GM23338 (cell line): ENCODE data around the gene SYT2. TPM values are rescaled to one million over a fixed set of nuclear protein-coding genes. Genes with fewer than 3 reads are reported as not detected.

ENCODE experiments used
- ATAC-seq: fragments of 200-7000 bp; cut with Tn5 transposase; 3 replicates; pipeline ENCODE4 v1.9.1; 2020
- DNase-seq: peaks from one replicate; pipeline ENCODE4 v3.0.0-alpha.2; 2015; ENCODE audit warnings: low spot score
- H2AFZ ChIP-seq: fragments of 200-600 bp; sonication (generic); 2 replicates; pipeline ENCODE4 v1.8.0; 2016; ENCODE audit warnings: antibody characterized with exemption, mild to moderate bottlenecking, moderate library complexity
- H3F3A ChIP-seq: fragments of 200-600 bp; sonication (generic); replicated peaks from 2 replicates; pipeline ENCODE4 v1.8.0; 2017; ENCODE audit warnings: antibody characterized with exemption, mixed run types, low read depth
- H3K27ac ChIP-seq: fragments of 200-600 bp; sonication (generic); 2 replicates; pipeline ENCODE4 v1.6.1; 2016; ENCODE audit warnings: low read depth
- H3K27me3 ChIP-seq: fragments of 200-600 bp; sonication (generic); 2 replicates; pipeline ENCODE4 v1.8.0; 2016; ENCODE audit warnings: mild to moderate bottlenecking, mixed run types, moderate library complexity; ENCODE audit not compliant: insufficient read depth
- H3K36me3 ChIP-seq: fragments of 200-600 bp; sonication (generic); 2 replicates; pipeline ENCODE4 v1.8.0; 2016; ENCODE audit warnings: mild to moderate bottlenecking; ENCODE audit not compliant: insufficient read depth
- H3K4me1 ChIP-seq: fragments of 200-600 bp; sonication (generic); 2 replicates; pipeline ENCODE4 v1.8.0; 2016; ENCODE audit warnings: mild to moderate bottlenecking, moderate library complexity; ENCODE audit not compliant: insufficient read depth
- H3K4me2 ChIP-seq: fragments of 200-600 bp; sonication (generic); 2 replicates; pipeline ENCODE4 v1.7.1; 2017; ENCODE audit warnings: mixed run types
- H3K4me3 ChIP-seq: fragments of 200-600 bp; sonication (generic); 2 replicates; pipeline ENCODE4 v1.6.1; 2016; ENCODE audit warnings: mixed run types
- H3K79me2 ChIP-seq: fragments of 200-600 bp; sonication (generic); replicated peaks from 2 replicates; pipeline ENCODE4 v1.8.0; 2017; ENCODE audit warnings: mild to moderate bottlenecking; ENCODE audit not compliant: insufficient read depth
- H3K9me2 ChIP-seq: fragments of 200-600 bp; sonication (generic); 2 replicates; pipeline ENCODE4 v1.8.0; 2017; ENCODE audit not compliant: insufficient read depth
- H4K20me1 ChIP-seq: fragments of 200-600 bp; sonication (generic); replicated peaks from 2 replicates; pipeline ENCODE4 v1.8.0; 2017; ENCODE audit warnings: mild to moderate bottlenecking; ENCODE audit not compliant: insufficient read depth
- H3K27ac Mint-ChIP-seq: 2 replicates; pipeline ENCODE4 v1.8.0; 2020; ENCODE audit warnings: inconsistent platforms, mild to moderate bottlenecking, moderate library complexity, mixed read lengths
- H3K27me3 Mint-ChIP-seq: 3 replicates; pipeline ENCODE4 v1.8.0; 2022; ENCODE audit warnings: low read depth, mild to moderate bottlenecking, moderate library complexity, mixed read lengths, inconsistent platforms; ENCODE audit not compliant: insufficient read depth, poor library complexity
- H3K36me3 Mint-ChIP-seq: 3 replicates; pipeline ENCODE4 v1.8.0; 2021; ENCODE audit warnings: low read depth, mild to moderate bottlenecking, inconsistent platforms, moderate library complexity, mixed read lengths
- H3K4me1 Mint-ChIP-seq: 3 replicates; pipeline ENCODE4 v1.8.0; 2020; ENCODE audit warnings: mild to moderate bottlenecking, inconsistent platforms, mixed read lengths
- H3K4me3 Mint-ChIP-seq: 3 replicates; pipeline ENCODE4 v1.8.0; 2021; ENCODE audit warnings: moderate library complexity, mild to moderate bottlenecking, inconsistent platforms, mixed read lengths
- H3K9me3 Mint-ChIP-seq: 3 replicates; pipeline ENCODE4 v1.8.0; 2020; ENCODE audit warnings: moderate library complexity, mild to moderate bottlenecking, inconsistent platforms, mixed read lengths
- CTCF ChIP-seq, 2 experiments: fragments of 200-600 bp in 1 of 2; sonication (generic) in 1 of 2; conservative IDR thresholded peaks; 2 replicates each; pipeline versions ENCODE4 v1.5.1 to v1.6.1; 2016 to 2017; ENCODE audit warnings: antibody characterized with exemption in 2 of 2, low read depth in 2 of 2, mild to moderate bottlenecking in 2 of 2, moderate library complexity in 1 of 2
- ETS1 ChIP-seq: IDR thresholded peaks from 2 replicates; pipeline ENCODE4 v1.6.1; 2016; ENCODE audit warnings: antibody characterized with exemption
- EZH2 ChIP-seq: fragments of 200-600 bp; sonication (generic); IDR thresholded peaks from one replicate; pipeline ENCODE4 v1.8.0; 2017; ENCODE audit warnings: antibody characterized with exemption, mild to moderate bottlenecking, low read depth; ENCODE audit not compliant: unreplicated experiment
- EZH2phosphoT487 ChIP-seq: fragments of 200-600 bp; sonication (generic); IDR thresholded peaks from one replicate; pipeline ENCODE4 v1.8.1; 2018; ENCODE audit warnings: antibody characterized with exemption; ENCODE audit not compliant: unreplicated experiment
- JUNB ChIP-seq: IDR thresholded peaks from one replicate; pipeline ENCODE4 v1.6.1; 2016; ENCODE audit warnings: antibody characterized with exemption; ENCODE audit not compliant: unreplicated experiment
- NANOG ChIP-seq: IDR thresholded peaks from 2 replicates; pipeline ENCODE4 v1.6.1; 2016; ENCODE audit warnings: antibody characterized with exemption, borderline replicate concordance
- STAT1 ChIP-seq: IDR thresholded peaks from one replicate; pipeline ENCODE4 v1.6.1; 2016; ENCODE audit warnings: antibody characterized with exemption; ENCODE audit not compliant: unreplicated experiment
- ZNF114 ChIP-seq: fragments of 250-450 bp; sonication (Bioruptor Pico); IDR thresholded peaks from 2 replicates; pipeline ENCODE4 v1.5.0; 2020; ENCODE audit warnings: mild to moderate bottlenecking, moderate library complexity
- ZNF462 ChIP-seq: fragments of 250-450 bp; sonication (Bioruptor Pico); IDR thresholded peaks from 2 replicates; pipeline ENCODE4 v1.5.0; 2020; ENCODE audit warnings: mild to moderate bottlenecking, moderate library complexity
- polyA plus RNA-seq: library from polyadenylated mRNA; unstranded; fragments of >200 nt; fragmentation: Nextera tagmentation; extraction: Ambion mirVana; gene quantifications from 2 replicates; pipeline ENCODE4 v1.2.1, GENCODE V29; 2016
- total RNA-seq: library from RNA; depleted of rRNA; stranded (reverse); fragments of >200 nt; shearing (Covaris generic); gene quantifications from 2 replicates; pipeline ENCODE4 v1.2.3, GENCODE V29; 2014

SYT2 gene
- total and polyA plus RNA-seq, 2 experiments from 2014 or later: 2.4 to 12.5 TPM

GRCh38 chr1:202616355-202616915, 93.8 kb downstream of the SYT2 start:
- no peak overlapping the region for H3K4me2 ChIP-seq
- peaks cover 9% of the 10 kb centered on the region for H3K27me3 Mint-ChIP-seq

GRCh38 chr1:202615501-202616354, 94.5 kb downstream of the SYT2 start:
- H3K9me2 ChIP-seq: no peaks in the 10 kb centered on the region
- Mint-ChIP-seq H3K4me1 (peaks cover 25% of the 10 kb centered on the region), H3K27me3 (peaks cover 9% of the 10 kb centered on the region), H3K9me3 (peaks cover 8% of the 10 kb centered on the region; the same call in 2 of the 3 replicates), H3K27ac (peak overlapping the region; percentile 5; the same call in 1 of the 2 replicates), H3K4me3 (no peak overlapping the region), H3K36me3 (no peaks in the 10 kb centered on the region; the same call in 2 of the 3 replicates)
- no peak overlapping the region for H3K27ac ChIP-seq
- no peaks in the 10 kb centered on the region for H3K4me1 ChIP-seq
- H3K79me2 ChIP-seq: no peaks in the 10 kb centered on the region
- no peak overlapping the region for H3K4me2 ChIP-seq
- H3K27me3 ChIP-seq: no peaks in the 10 kb centered on the region
- H4K20me1 ChIP-seq: no peaks in the 10 kb centered on the region
- H2AFZ ChIP-seq: no peak overlapping the region
- no peak overlapping the region for H3K4me3 ChIP-seq
- no peaks in the 10 kb centered on the region for H3F3A ChIP-seq
- H3K36me3 ChIP-seq: no peaks in the 10 kb centered on the region
- no peak for ATAC-seq
- DNase-seq: no peak
- TF ChIP-seq STAT1 (no peak), ZNF114 (CRISPR knock-in tag) (no peak), ETS1 (no peak), CTCF (conservative IDR thresholded peaks at IDR 0.05; ENCODE audit: low read depth in 2 of 2) (no peak), JUNB (no peak), EZH2 (no peak), ZNF462 (CRISPR knock-in tag) (no peak), EZH2phosphoT487 (no peak), NANOG (no peak)

More at GRCh38 chr1:202616355-202616915, 93.8 kb downstream of the SYT2 start:
- Mint-ChIP-seq H3K4me3 (no peak overlapping the region), H3K4me1 (peaks cover 25% of the 10 kb centered on the region), H3K27ac (peak overlapping the region; percentile 5; the same call in 1 of the 2 replicates), H3K9me3 (peaks cover 8% of the 10 kb centered on the region; the same call in 2 of the 3 replicates), H3K36me3 (no peaks in the 10 kb centered on the region; the same call in 2 of the 3 replicates)
- no peak for ATAC-seq
- no peaks in the 10 kb centered on the region for H3K9me2 ChIP-seq
- no peak overlapping the region for H3K4me3 ChIP-seq
- DNase-seq: no peak
- H3K79me2 ChIP-seq: no peaks in the 10 kb centered on the region
- H3F3A ChIP-seq: no peaks in the 10 kb centered on the region
- no peak overlapping the region for H3K27ac ChIP-seq
- H3K27me3 ChIP-seq: no peaks in the 10 kb centered on the region
- H2AFZ ChIP-seq: no peak overlapping the region
- H3K4me1 ChIP-seq: no peaks in the 10 kb centered on the region
- no peaks in the 10 kb centered on the region for H3K36me3 ChIP-seq
- no peak for TF ChIP-seq EZH2
- no peaks in the 10 kb centered on the region for H4K20me1 ChIP-seq
